GM19324 (cell line): ENCODE data around the gene VDAC1.

Experiments used
- ATAC-seq: cut with Tn5 transposase; IDR thresholded peaks from one replicate; pipeline ENCODE4 v1.9.1; 2021; ENCODE audit warnings: mild to moderate bottlenecking, moderate library complexity; ENCODE audit not compliant: unreplicated experiment, low FRiP score

VDAC1 gene

DNA sequence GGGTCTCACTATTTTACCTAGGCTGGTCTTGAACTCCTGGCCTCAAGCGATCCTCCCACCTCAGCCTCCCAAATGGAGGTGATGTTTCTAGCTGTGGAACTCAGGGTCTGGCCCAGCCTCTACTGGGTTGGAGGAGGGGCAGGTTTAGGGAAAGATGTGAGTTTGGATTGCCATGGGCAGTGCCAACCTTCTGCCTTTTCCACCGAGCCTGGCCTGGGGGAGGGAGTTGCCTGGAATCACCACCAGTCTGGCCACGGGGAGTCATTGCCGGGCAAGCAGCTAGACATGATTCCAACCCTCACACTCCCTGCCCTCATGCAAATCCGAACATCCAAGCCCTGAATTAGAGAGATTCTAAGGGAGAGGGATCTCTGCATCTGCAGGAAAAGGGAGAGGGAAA lies 21.0 kb upstream of the VDAC1 start:
- ATAC-seq = no peak

DNA sequence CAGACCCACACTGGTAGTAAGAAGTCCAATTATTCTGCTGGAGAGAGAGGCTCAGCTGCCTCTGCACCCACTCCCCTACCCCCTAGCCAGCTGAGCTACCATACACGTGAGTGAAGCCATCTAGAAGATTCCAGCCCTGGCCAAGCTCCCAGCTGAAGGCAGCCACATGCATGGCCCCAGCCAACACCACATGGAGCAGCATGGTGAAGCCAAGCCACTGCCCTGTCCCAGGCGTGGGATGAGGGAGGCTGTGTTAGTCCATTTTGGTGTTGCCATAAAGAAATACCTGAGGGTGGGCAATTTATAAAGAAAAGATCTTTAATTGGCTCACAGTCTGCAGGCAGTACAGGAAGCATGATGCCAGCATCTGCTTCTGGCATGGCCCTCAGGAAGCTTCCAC lies 20.0 kb upstream of the VDAC1 start:
- ATAC-seq = no peak

DNA sequence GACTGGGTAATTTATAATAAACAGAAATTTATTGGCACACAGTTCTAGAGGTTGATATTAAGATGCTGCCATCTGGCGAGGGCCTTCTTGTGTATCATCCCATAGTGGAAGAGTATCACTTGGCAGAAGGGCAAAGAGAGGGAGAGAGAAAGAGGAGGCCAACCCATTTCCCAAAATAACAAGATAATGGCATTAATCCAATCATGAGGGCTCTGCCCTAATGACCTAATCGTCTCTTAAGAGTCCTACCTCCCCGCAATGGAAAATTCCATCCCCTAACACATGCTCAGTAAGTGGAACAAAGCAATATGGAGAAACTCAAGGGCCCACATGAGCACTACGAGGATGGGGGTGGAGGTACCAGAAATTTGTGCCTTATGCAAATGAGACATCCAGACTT lies 17.6 kb upstream of the VDAC1 start:
- ATAC-seq = no peak

DNA sequence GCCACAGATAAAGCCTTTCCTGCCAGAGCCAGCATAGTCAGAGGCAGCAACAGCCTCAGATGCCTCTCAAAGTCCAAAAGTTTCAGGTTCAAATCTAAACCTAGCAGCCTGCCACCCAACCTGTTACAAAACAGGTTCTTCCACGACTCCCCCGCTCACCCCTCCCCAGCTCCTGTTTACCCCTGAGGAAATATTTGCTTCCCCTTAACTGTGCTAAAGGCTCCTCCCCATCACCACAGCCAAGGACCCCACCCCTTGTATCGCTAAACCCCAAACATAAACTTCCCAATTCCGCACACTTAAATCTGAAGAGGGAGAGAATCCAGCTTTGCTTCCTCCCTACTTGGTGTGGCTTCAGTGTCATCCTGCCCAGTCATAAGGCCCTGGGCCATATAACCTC lies 15.4 kb upstream of the VDAC1 start:
- no peak for ATAC-seq

DNA sequence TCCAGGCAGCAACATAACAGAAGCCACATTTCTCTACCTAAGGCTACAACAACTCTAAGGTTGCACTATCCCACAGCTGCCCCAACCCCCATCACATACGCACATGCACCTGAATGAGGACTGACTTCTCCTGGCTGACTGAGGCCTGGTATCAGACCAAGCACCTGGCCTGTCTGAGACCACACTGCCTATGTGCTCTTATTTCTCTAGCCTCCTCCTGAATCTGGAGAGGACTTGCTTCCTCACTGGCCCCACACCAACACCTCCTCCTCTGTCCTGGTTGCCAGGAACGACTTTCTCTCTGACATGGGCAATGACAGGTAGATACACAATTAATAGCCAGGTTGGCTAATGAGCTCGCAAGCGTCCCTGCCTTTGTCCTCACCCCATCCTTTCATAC lies 14.9 kb upstream of the VDAC1 start:
- no peak for ATAC-seq

DNA sequence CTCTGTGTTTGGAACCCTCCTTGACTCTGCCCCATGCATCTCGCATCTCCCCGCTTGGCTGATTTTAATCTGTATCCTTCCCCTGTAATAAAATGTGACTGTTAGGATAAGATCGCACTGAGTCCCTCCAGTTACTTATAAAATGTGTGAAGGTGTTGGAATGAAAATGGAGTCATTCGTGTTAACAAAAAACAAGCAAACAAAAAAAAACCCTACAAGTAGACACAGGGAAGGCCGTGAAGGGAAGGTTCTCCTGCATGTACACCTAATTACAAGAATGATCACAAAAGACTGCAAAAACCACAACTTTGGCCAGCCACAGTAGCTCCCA lies 14.2 kb upstream of the VDAC1 start:
- ATAC-seq = no peak

DNA sequence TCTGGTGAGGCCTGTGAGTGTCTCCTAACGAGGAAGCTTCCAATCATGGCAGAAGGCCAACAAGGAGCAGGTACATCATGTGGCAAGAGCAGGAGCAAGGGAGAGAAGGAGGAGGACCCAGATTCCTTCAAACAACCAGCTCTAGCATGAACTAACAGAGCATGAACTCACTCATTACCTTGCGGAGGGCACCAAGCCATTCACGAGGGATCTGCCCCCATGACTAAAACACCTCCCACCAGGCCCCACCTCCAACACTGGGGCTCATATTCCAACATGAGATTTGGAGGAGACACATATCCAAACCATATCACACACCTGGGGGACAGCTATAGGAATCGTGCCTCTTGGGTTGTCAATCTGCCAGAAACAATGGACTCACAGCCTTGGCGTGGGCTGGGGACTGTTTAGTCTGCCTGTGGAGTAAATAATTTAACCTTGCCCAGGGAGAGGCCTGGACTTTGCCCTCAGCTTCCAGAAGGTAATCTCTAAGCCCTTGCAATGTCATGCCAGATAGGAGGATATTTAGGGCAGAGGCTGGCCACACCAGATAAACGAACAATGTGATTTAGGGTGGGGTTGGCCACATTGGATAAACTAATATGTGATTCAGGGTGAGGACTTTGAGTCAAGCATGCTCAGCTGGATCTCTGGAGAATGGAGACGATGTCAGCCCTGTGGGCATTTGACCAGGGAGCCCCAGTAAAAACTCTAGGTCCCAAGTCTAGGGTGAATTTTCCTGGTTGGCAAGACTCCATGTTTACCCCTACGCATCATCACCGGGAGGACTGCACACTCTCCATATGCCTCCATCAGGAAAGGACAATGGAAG lies 13.6 kb upstream of the VDAC1 start:
- ATAC-seq = no peak

DNA sequence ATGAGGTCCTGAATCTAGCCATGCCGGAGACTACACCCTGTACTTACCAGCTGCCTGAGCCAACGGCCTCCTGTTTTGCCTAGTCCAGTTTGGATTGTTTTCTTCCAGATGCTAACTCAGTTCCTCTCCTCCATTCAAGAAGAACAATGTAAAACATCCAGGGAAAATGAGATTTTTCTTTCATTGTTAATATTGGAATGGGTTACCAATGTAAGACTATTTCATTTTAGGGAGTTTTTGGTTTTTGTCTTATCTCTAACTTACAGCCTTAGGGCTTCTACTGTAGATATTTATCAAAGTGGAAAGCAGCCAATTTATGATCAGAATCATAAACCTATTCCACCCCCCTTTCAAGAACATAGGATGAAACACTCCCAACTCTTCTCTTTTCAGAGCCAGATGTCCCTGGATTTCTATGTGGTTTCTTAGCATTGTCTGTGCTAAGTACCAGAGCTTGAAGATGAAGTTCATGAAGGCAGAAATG lies 3.5 kb upstream of the VDAC1 start:
- ATAC-seq = no peak

DNA sequence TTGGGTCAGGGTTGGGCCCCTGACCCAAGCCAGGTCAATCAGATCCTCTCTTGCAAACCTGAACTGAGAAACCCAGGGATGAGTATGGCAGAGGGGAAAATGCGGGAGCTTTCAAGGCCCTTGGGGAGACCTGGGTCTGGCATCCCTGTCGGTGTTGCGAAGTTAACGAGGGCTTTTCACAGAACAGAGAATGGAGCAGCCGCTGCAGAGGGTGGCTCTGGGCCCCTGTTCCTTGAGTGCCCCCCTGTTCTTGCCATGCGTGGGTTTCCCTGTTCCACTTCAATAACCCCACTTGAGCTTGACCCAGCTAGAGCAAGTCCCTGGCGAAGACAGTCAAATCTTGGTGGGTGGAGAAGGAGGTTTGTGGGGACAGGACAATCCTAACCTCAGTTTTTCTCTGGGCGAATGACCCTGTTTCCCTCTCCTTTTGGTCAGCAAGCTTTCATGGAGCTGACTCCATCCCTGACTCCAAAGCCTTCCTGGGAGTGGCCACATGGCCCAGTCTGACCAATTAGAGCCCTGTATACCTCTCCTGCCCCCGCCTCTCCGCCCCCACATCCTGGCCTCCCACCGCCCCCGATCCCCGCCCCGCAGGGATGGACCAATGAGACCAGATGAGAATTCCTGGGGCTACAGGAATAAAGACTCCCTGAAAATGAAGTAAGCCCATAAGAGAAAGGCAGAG lies 2.9 kb upstream of the VDAC1 start:
- ATAC-seq = no peak

DNA sequence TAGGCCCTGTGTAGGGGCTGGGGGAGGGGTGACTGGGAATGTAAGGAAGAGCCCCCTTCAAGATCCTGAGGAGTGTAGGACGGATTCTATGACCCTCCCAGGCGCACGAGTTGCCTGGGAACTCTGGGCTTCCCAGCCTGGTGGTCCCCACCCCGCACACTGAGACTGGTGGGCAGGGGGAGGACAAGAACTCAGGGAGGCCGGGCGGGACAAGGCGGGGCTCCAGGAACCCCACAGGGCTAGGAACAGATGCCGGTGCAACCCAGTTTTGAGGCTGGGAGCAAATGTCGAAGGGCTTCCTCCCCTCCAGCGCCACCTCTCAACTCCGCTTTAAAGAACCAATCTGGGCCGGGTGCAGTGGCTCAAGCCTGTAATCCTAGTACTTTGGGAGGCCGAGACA lies 1.3 kb upstream of the VDAC1 start:
- no peak for ATAC-seq

DNA sequence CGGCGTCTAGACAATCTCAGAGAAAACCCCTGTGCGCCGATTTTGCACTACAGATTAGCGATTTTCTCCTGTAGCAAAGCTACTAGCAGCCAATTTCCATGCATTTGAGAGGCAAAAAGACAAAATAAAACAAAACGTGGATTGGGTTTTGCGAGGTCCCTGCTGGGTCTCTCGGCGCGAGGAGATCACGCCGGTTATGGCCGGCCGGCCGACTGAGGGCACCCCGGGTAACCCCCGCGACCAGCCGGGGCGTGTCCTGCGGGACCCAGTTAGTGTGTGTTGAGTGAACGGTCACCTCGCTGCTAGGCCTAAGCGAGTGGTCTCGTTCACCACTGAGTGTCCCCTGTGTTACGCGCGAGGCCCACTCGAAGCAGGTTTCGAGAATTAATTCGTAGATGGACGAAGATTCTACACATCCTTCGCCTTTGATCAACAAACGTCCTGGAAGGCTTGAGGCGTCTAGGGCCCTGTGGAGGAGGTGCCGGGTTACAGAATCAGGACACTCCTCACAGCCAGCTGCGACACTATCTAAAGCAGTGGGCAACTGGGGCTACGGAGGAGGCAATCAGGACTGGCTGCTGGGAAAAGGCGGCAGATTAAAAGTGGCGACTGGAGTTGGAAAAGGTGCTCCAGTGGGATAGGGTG lies 764 bp upstream of the VDAC1 start:
- no peak for ATAC-seq

DNA sequence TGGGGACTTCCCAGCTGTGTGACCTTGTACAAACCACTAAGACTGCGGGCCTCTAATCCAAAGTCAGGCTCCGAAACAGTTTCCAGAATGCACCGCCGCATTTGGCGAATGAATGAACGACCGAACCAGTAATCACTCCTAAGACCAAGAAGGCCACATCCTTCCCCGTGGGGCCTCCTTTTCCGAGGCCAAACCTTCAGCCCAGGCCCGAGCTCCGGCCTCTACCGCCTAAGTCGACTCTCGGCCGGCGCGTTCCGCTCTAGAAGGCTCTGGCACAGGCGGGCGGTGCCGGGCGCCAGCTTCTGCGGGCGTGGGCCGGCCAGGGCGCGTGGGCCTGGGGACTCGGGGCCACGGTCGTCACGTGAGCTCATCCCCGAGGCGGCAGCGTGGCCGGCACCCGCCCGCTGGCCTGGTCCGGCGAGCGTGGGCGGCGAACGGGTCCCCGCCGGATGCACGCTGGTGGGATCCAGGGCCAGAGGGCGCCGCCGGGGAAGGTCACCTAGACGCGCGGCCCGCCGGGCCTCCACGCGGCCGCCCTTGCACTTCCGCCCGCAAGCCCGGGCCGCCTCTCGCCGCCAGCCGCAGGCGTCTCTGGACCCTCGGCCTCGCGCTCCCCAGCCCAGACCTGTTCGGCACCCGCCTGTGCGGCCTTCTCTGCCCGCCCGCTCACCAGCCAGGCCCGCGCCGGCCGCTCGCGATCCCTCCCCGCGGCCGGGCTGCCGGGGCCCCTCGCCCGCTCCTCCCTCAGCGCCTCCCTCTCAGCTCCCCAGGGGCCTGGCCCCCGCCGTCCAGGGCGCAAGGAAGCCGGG lies 754 bp downstream of the VDAC1 start:
- ATAC-seq = peak; percentile 48

DNA sequence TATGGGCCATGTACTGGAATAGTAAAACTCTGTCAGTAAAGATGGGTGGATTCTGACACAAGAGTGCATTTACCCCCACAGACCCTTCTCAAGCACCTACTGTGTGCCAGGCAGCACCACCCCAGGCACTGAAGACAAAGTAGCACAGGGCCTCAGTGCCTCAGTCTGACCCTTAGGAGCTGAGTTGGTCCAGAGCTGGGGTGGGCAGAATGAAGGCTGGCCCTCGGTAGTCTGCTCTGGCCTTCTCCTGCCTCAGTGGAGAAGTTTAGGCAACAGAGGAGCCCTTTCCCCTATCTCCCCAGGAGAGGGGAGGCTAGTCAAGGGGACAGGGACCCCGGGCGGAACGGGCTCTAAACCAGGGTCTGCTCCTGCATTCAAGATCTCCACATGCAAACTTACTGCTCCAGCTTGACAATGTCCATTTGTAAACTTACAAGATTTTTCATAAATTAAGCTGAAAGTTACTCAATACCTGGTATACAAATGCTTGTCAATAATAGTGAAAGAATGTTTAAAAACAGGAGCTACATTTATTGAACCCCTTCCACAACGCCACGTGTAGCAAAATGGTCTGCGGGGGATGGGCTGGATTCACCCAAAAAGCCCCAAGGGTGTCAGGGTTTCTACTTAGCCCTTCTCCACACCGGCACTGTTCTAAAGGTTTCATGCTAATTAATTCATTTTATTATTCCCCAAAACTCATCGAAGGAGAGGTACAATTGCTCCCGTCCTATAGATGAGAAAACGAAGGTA lies 1.5 kb downstream of the VDAC1 start:
- no peak for ATAC-seq

DNA sequence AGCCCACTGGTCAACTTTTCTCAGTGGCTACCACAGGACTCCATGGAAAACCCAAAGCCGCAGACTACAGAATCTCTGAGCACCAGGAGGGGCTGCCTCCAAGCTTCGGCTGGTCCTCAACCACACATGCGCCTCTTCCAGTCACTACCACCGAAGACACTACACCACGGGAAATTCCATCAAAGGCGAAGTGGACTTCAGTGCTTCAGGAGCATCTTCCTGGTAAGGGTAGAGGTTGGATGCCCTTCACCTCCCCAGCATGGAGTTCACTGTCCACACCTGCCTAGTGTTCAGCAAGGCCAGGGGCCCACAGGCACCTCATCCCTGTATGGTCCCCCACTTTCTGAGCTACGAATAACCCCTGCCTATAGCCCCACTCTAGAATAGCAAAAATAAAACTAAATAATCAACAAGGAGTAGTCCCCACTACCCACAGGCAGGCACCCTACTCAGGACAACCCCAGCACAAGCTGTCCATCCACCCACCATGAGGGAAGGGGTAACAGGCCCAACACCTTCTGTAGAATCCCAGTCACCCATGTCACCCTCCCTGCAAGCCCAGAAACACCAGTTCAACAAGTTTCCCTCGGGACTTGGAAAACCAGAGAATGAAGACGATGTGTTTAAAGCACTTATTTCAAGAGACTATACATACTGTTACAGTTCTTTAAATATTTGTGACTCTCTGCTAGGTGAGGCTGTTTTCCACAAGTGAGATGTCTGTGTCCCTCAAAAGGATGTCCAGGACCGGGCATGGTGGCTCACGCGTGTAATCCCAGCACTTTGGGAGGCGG lies 2.6 kb downstream of the VDAC1 start:
- no peak for ATAC-seq

DNA sequence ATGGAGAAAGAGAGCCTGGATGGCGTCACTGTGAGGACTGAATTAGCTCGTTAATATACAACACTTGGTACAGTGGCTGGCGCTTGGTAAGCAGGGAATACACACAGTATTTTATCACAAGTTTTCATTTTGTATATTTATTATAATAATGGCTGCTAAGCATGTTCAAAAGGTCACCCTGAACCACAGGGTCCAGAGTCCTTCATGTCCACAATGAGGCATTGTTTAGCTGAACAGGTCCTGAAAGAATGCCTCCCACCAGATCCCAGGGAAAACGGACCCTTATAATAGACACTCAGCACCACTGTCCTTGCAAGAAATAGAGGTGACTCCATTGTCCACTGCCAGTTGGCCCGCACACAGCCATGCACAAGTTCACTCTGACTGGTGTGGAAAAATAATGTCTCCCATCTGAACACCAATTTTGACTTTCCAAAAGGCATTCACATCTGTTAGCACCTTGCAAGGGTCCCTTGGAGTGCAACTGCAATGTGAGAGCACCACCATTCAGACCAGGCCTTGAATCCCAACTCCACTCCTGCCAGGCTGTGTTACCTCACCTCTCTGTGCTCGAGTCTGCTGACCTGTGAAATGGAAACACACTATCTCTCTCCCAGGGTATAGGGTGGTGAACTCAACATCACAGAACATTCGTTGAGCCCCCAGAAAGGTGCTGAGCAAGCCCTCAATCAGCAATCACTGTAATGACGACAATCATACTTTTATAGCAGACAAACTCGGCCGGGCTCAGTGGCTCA lies 3.9 kb downstream of the VDAC1 start:
- no peak for ATAC-seq

DNA sequence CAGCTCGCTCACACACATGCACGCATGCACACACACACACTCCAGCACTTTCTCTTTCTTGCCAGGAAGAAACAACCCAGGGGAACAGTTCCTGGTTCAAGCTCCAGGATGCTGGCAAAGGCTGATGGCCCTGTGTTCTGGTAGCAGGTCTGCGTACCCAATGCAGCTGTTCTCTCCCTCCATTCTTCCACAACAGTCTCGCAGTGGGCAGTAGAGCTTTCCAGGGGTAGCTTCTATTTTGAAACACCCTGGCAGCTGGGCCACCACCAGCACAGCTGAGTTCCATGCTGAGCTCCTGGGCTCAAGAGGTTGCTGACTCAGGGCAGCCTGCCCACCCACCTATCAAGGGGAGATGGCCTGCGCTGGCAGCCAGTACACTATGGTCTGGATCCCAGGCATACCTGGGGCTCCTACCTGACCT lies 4.7 kb downstream of the VDAC1 start:
- ATAC-seq = no peak

DNA sequence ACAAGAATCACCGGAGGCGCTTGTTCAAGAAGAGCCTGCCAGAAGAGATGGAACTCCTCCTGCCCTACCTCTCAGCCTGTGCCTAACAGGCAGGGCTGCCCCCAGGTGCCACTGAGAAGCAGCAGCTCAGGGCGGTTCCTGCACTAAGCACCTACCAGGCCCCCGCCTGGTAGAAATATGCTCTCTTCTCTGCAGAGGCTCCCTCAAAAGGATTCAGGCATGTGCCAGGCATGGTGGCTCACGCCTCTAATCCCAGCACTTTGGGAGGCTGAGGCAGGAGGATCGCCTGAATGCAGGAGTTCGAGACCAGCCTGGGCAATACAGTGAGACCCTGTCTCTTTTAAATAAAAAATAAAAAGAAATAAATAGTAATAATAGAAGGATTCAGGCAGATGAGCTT lies 6.0 kb downstream of the VDAC1 start:
- no peak for ATAC-seq

DNA sequence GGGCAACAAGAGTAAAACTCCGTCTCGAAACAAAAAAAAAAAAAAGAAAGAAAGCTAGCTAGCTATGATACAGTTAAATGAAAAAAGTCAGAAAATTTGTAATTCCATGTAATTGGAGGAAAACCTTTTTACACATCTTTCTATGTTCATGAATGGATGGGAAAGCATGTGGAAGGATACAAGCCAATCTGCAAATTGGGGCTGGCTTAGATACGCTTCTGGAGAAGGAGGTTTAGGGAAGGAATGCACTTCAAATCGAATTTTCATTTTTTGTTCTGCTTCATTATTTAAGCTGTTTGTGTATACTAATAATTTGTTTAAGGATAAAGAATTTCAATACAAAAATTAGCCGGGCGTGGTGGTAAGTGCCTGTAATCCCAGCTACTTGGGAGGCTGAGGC lies 6.7 kb downstream of the VDAC1 start:
- ATAC-seq = no peak
